ENCODE results near the gene TXNDC2.
"Not testable (repeated sequence)": the region's sequence is repeated elsewhere in the genome, so short reads cannot be mapped to it uniquely, and the experiment has no call there.

The TXNDC2 gene

DNA sequence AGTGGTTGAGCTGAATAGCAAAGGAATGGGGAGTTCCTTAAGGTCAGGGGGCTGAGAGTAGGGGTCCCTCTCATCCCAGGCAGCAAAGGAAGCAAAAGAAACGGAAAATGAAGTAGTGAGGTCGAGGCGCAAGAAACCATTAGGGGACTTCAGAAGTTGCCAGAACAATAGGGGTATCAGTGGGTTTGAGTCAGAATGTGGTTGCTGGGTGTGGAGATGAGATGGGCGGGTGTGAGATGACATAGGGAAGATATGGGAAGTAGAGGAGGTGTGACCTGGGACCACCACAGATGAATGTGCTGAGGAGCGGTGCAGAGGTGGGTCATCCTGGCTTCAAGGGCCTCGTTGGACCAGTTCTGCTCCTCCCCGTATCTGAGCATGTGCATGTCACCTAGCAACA, 14.9 kb downstream of the TXNDC2 start:
- TF ChIP-seq CTCF (conservative IDR thresholded peaks at IDR 0.05; ENCODE audit: low read depth): no peak
- CTCF ChIA-PET: interaction anchor here (1.2 kb wide), 1 partner anchor 9 kb away, joined by 3 read pairs; no protein-coding TSS in a partner anchor
- DNase-seq (ENCODE audit: low spot score): no peak
- POLR2A ChIA-PET (ENCODE audit: low non-redundant PET): no interaction called here
- no peak overlapping the region for H3K27ac ChIP-seq

GRCh38 chr18:9901377-9901776, 15.6 kb downstream of the TXNDC2 start:
- CTCF ChIA-PET: interaction anchor here (0.6 to 1.2 kb wide), 2 partner anchors 8 to 60 kb away, joined by 3 read pairs; no protein-coding TSS in a partner anchor
- POLR2A ChIA-PET (ENCODE audit: low non-redundant PET): no interaction called here
- H3K27ac ChIP-seq: no peak overlapping the region
- no peak for DNase-seq (ENCODE audit: low spot score)
- TF ChIP-seq CTCF (conservative IDR thresholded peaks at IDR 0.05; ENCODE audit: low read depth): no peak

- POLR2A ChIA-PET (ENCODE audit: low non-redundant PET); CTCF ChIA-PET; H3K27ac ChIP-seq; DNase-seq (ENCODE audit: low spot score): not testable (repeated sequence)
Measured at GRCh38 chr18:9902264-9902663, 16.5 kb downstream of the TXNDC2 start.

DNA sequence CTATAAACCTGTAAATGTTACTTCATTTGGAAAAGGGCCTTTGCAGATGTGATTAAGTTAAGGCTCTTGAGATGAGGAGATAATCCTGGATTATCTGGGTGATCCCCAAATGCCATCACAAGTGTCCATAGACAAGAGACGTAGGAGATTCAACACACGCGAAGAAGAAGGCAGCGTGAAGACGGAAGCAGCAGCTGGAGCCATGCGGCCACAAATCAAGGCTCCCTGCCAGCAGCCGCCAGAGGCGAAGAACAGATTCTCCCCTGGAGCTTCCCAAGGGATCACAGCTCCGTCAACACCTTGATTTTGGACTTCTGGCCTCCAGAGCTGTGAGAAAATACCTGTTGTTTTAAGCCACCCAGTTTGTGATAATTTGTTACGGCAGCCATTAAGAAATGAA, 17.1 kb downstream of the TXNDC2 start:
- H3K27ac ChIP-seq: no peak overlapping the region
- CTCF ChIA-PET: no interaction called here
- no peak for TF ChIP-seq CTCF (conservative IDR thresholded peaks at IDR 0.05; ENCODE audit: low read depth)
- no peak for DNase-seq (ENCODE audit: low spot score)
- POLR2A ChIA-PET (ENCODE audit: low non-redundant PET): no interaction called here

- ChIA-PET POLR2A (ENCODE audit: low non-redundant PET) (interaction anchor here (0.6 kb wide), 1 partner anchor 1034 kb away, joined by 3 read pairs; no protein-coding TSS in a partner anchor), CTCF (no interaction called here)
- no peak overlapping the region for H3K27ac ChIP-seq
- no peak for TF ChIP-seq CTCF (conservative IDR thresholded peaks at IDR 0.05; ENCODE audit: low read depth)
- no peak for DNase-seq (ENCODE audit: low spot score)
Measured at GRCh38 chr18:9905401-9905922, 19.7 kb downstream of the TXNDC2 start.

GRCh38 chr18:9906481-9906880, 20.7 kb downstream of the TXNDC2 start:
- CTCF ChIA-PET: no interaction called here
- no peak for DNase-seq (ENCODE audit: low spot score)
- POLR2A ChIA-PET (ENCODE audit: low non-redundant PET): no interaction called here
- no peak for TF ChIP-seq CTCF (conservative IDR thresholded peaks at IDR 0.05; ENCODE audit: low read depth)
- H3K27ac ChIP-seq: no peak overlapping the region

GRCh38 chr18:9907867-9908266, 22.1 kb downstream of the TXNDC2 start:
- DNase-seq (ENCODE audit: low spot score): no peak
- TF ChIP-seq CTCF (conservative IDR thresholded peaks at IDR 0.05; ENCODE audit: low read depth): no peak
- H3K27ac ChIP-seq: no peak overlapping the region
- ChIA-PET CTCF (no interaction called here), POLR2A (ENCODE audit: low non-redundant PET) (no interaction called here)
